ENCODE results near the gene MYCN.

- no peak for TF ChIP-seq CTCF (IDR thresholded peaks at IDR 0.05; ENCODE audit: poor library complexity)
- TF ChIP-seq EZH2 (IDR thresholded peaks at IDR 0.05; ENCODE audit: borderline replicate concordance): no peak
Measured at GRCh38 chr2:15982285-15983044, 42.1 kb downstream of the MYCN start.
